ENCODE measurements around the gene MTHFD1L.

The MTHFD1L gene

DNA sequence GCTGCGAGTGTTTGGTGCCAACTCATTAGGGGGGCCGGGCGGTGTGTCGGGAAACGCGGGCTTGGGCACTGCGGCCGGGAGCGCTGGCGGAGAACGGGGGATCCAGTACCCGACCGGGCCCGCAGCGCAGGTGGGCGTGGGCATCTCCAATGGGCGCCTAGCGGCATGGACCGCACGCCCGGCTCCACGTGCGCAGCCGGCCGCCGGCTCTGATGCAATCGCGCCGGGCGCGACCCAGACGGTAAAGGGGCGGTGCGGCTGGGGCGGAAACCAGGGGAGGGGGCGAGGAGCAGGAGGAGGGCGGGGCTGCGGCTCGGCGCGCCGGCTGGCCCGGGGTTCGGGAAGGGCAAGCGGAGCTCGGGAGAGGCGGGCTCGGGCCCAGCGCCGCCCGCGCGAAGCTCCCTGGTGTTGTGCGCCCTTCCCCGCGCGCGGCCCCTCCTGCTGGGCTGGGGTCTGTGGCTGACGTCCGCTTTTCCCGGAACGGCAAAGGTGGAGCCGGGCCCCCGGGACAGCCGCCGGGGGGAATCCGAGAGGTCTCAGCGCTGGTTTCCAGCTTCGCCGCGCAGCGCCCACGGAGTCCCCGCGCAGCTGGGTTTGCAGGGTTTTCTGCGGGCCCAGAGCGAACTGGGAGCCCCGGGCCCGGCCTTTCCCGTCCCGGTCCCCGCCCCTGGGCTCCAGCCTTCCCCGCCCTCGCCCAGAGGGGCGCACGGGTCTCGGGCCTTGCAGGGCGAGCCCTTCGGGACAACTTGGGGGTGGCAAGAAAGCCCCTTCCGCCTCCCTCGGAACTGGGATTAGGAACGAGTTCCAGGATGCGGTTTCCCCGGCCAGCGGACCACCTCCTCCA lies 867 bp downstream of the MTHFD1L start:
- peak; percentile 52 for DNase-seq (ENCODE audit: low read depth, low spot score)

GRCh38 chr6:150866991-150867501 lies 1.5 kb downstream of the MTHFD1L start:
- DNase-seq (ENCODE audit: low read depth, low spot score), result no peak

DNA sequence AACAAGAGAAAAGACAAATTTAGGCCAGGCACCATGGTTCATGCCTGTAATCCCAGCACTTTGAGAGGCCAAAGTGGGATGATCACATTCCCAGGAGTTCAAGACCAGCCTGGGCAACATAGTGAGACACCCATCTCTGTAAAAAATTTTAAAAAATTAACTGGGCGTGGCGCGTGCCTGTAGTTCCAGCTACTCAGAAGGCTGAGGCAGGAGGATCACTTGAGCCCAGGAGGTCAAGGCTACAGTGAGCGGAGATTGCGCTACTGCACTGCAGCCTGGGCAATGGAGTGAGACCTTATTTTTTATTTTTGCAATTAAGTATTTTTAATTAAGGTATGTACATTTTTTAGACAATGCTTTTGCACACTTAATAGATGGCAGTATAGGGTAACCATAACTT lies 3.3 kb downstream of the MTHFD1L start:
- no peak for DNase-seq (ENCODE audit: low read depth, low spot score)

DNA sequence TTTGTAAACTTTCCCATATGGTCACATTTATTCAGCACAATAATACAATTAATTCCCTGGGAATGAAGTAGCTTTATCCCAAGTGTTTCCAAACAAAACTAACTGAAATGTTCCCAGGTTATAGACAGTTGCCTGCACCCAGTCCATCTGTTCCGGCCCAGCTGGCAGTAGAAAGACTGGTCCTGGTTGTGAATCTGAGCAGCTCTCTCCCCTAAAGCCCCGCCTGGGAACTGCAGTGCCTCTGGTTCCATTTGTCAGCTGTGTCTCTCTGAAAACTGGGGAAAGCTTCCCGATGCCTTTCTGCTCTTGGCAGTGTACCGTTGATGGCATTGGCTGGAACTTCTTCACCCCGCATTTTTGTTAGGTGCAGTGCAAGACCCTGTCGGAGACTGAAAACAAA lies 8.7 kb downstream of the MTHFD1L start:
- DNase-seq (ENCODE audit: low read depth, low spot score), result no peak

DNA sequence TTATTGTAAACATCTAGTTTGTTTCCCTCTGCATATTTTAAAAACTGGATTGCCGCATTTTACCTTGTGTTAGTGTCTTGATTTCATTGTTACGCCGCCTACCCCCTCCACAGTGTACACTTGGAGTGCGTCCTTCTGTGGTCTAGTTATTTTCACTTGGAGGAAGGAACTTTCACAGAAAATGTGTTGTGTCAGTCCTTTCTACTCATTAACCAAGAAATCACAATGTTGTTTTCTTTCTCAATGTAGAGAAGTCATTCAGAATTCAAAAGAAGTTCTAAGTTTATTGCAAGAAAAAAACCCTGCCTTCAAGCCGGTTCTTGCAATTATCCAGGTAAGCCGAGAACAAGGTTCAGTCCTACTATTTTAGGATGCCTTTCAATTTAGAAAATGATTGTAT lies 10.3 kb downstream of the MTHFD1L start:
- DNase-seq (ENCODE audit: low read depth, low spot score), result no peak

- DNase-seq (ENCODE audit: low read depth, low spot score), result no peak
Measured at GRCh38 chr6:150876598-150876997, 11.1 kb downstream of the MTHFD1L start.

GRCh38 chr6:150877928-150878327 lies 12.4 kb downstream of the MTHFD1L start:
- no peak for DNase-seq (ENCODE audit: low read depth, low spot score)

DNA sequence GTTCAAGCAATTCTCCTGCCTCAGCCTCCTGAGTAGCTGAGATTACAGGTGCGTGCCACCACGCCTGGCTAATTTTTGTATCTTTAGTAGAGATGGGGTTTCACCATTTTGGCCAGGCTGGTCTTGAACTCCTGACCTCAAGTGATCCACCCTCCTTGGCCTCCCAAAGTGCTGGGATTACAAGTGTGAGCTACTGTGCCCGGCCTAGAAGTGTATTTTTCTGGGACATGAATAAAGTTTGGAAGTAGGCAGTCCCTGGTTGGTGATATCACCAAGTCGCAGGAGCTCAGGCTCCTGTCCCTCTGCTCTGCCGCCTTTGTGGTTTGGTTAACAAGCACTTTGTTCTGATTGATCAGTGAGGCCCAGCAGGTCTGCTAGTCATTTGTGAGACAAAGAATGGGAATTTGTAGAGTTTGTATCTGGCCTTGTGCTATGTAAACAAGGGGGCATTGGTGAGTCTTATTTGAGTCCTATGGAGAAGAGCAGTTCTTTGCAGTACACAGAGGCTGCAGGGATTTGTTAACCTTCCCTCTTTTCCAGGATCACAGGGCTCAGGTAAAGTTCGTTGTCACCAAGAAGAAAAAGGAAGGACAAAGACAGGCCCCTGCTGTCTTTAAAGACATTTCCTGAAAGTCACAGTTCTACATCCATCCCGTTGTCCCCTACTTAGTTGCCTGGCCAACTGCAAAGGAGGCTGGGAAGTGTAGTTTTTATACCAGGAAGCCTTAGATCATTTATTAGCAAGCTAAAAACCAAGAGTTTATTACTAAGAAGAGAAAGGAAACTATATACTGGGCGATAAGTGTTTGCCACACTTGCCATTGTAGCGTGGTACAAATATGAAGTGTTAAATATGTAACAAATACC lies 13.1 kb downstream of the MTHFD1L start:
- no peak for DNase-seq (ENCODE audit: low read depth, low spot score)

- no peak for DNase-seq (ENCODE audit: low read depth, low spot score)
Measured at GRCh38 chr6:150880336-150880735, 14.8 kb downstream of the MTHFD1L start.

GRCh38 chr6:150881911-150882481 lies 16.5 kb downstream of the MTHFD1L start:
- DNase-seq (ENCODE audit: low read depth, low spot score), result no peak

DNA sequence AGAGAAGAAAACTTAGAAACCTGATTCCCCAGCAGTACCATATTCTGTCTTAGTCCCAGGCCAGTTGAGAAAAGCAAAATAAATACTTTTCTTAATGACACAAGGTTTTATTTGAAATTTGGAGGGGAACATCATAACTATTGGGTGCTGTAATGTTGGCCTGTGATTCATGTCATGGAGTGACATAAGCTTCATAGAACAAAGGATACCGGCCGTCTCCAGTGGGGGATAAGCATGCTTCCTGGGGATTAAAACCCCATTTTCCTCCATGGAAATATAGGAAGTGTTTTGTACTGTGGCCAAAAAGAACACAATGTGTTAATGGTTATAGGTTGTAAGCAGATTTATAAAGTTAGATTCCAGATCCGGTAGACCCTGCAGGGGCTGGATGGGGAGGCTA lies 18.0 kb downstream of the MTHFD1L start:
- no peak for DNase-seq (ENCODE audit: low read depth, low spot score)

GRCh38 chr6:150886155-150886554 lies 20.7 kb downstream of the MTHFD1L start:
- DNase-seq (ENCODE audit: low read depth, low spot score), result no peak

GRCh38 chr6:150887978-150888563 lies 22.6 kb downstream of the MTHFD1L start:
- no peak for DNase-seq (ENCODE audit: low read depth, low spot score)

GRCh38 chr6:150890346-150890745 lies 24.8 kb downstream of the MTHFD1L start:
- DNase-seq (ENCODE audit: low read depth, low spot score), result no peak

GRCh38 chr6:150891888-150892485 lies 26.5 kb downstream of the MTHFD1L start:
- DNase-seq (ENCODE audit: low read depth, low spot score), result peak; percentile 25

DNA sequence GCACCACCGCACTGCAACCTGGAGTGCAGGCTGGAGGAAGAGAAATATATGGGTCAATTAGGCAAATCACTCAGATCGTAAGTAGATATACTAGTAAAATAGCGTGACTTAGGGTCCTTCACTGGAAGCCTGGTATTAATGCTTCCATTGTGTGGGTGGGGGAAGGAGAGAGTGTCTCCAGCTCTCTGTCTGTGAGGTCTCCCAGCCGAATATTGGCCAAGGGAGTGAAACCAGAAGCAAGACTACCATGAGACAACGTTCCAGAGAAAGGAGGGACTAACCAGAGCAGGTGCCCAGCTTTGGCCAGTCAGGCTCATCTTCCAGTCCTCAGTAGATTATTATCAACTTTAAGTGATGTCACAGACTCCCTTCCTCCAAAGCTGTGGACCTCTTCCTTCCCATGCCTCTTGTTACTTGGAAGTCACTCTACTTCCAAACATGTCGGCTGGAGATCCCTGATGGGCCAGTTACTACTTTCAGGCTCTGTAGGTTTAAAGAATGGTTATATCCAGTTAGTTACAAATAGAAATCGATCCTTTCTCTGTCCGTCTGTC lies 28.8 kb downstream of the MTHFD1L start:
- DNase-seq (ENCODE audit: low read depth, low spot score), result no peak

- no peak for DNase-seq (ENCODE audit: low read depth, low spot score)
Measured at GRCh38 chr6:150894935-150895552, 29.5 kb downstream of the MTHFD1L start.

DNA sequence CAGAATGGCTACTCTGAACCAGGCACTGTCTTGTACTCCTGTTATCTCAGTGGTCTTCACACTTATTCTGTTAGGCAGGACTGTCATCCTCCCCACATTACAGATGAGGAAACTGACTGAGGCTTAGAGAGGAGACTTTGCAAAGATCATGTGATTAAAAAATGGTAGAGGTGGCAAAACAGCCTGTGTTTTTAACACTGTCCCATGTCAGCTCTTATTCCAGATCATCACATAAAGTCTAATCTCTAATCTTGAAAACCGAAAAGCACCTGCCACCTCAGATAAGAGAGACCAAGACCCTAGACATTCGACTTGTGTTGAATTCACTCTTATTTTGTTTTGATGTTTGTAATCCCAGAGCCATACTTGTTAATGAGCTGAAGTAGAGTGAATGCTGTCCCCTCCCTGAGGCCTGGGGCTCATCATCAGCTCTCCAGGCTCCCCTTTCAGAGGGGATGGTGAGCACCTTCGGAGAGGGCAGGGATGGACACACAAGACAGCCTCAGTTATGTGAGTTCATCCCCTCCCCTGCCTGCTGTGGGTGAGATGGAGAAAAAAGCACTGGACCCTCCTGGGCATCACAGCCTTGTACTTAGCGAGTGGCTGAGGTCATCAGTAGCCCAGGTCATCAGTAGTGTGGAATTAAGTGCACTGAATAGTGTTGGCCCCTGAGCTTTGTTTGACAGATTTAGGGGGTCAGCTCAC lies 30.6 kb downstream of the MTHFD1L start:
- no peak for DNase-seq (ENCODE audit: low read depth, low spot score)

GRCh38 chr6:150897400-150897943 lies 32.0 kb downstream of the MTHFD1L start:
- no peak for DNase-seq (ENCODE audit: low read depth, low spot score)
